Neural progenitor cell (in vitro differentiated cells): ENCODE data around the gene TGFBR3.

Source experiments
- CTCF ChIP-seq: fragments of 200-600 bp; sonication (generic); IDR thresholded peaks from 2 replicates; pipeline ENCODE4 v1.5.1; 2017; ENCODE audit warnings: antibody characterized with exemption, mild to moderate bottlenecking
- EZH2 ChIP-seq: fragments of 200-600 bp; sonication (generic); IDR thresholded peaks from 2 replicates; pipeline ENCODE4 v1.6.1; 2017; ENCODE audit warnings: antibody characterized with exemption, mild to moderate bottlenecking, moderate library complexity
- EZH2phosphoT487 ChIP-seq: fragments of 200-600 bp; sonication (generic); IDR thresholded peaks from 2 replicates; pipeline ENCODE4 v1.6.1; 2017; ENCODE audit warnings: antibody characterized with exemption

GRCh38 chr1:91836331-91837040 lies 49.5 kb downstream of the TGFBR3 start:
- TF ChIP-seq CTCF: no peak
- TF ChIP-seq EZH2: no peak
- no peak for TF ChIP-seq EZH2phosphoT487
